HG03039 (cell line): ENCODE data around the gene CASP1.

Source experiments
- ATAC-seq: cut with Tn5 transposase; IDR thresholded peaks from one replicate; pipeline ENCODE4 v1.9.1; 2021; ENCODE audit warnings: mild to moderate bottlenecking, moderate library complexity; ENCODE audit not compliant: unreplicated experiment

The CASP1 gene

DNA sequence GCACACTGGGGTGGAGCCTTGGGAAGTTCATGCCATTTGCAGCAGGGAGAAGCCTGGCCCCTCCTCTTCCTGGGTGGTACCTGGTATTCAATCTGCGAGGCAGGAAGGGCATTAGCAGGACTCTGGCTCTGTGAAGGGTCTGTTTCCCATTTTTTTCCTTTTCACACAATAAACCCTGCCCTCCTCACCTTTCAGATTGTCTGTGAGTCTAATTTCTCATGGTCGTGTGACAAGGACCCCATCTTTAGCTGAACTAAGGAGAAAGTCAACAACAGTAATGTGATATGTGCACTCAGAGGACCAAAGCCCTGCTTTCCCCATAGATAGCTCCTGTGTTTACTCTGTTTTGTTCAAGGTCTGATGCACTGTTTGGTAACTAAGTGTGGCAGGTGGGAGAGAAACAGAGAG, 39.9 kb downstream of the CASP1 start:
- ATAC-seq, result no peak

DNA sequence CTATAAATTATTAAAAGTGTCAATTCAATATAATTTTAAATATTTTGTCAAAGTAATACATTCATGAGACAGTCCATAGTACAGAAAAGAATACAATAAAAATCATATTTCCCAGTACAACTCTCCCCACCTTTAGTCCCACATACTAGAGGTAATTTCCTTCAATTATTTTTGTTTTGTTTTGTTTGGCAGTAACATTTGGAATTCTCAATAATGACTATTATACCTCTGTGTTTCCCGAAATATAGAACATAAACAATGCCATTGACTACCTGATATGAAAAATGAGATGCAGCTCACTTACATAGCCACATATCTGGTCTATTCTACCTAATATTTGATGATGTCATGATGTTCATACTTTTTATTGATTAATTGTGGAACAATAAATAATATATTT, 42.2 kb downstream of the CASP1 start:
- ATAC-seq, result no peak

DNA sequence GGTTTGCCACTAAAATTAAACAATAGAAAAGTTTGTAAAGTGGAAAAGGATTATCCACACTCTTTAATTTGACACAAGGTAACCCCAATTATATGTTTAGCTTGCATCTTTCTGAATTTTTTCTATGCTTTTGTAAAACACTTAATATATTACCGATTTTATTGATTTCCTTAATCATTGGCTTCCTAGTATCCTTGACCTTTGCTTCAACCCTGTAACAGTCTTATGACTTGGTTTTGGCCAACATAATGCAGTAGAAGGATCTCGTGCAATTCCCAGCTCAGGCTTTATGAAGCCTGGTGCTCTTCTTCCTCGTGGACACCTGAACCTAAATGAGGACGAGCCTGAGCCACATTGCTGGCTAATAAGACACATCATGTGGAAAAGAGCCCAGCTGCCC, 43.0 kb downstream of the CASP1 start:
- no peak for ATAC-seq

DNA sequence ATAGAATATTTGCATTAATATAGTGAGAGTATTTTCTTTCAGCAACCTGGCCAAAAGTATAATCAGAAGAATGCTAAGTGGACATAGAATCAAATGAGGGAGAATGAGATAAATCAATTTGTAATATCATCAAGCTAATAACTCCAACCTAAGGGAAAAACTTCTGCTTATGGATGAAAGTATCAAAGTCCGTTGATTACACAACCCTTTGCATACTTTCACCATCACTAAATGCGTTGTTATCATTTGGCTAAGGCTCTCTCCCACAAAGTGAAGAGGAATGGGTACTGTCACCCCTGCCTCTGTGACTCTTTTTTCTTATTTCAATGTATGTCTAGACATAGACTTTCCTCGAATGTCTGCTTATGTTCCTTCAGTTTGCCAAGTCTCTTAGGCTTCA, 50.1 kb downstream of the CASP1 start:
- ATAC-seq, result no peak

DNA sequence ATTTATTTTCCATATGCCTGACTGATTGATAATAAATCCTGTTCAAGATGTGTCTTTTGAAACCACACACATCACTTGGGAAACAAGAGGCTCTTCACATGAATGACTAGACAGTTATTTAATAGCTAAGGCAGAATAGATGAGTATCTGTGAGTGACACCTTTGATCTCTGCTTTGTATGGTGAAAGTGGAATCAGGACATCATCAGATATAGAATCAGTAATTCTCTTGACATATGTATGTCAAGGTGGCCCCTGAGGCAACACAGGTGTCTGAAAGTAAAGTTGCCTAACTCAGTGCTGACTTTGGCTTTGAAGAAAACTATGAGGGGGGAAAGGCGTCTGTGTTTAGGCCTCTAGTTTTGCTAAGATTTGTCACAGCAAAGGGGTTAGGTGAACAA, 55.1 kb downstream of the CASP1 start:
- no peak for ATAC-seq
